Fibroblast of the aortic adventitia (primary cell): ENCODE data around the gene CT55. TPM values are rescaled to one million over a fixed set of nuclear protein-coding genes. Genes with fewer than 3 reads are reported as not detected.
"Not testable (repeated sequence)": the region's sequence is repeated elsewhere in the genome, so short reads cannot be mapped to it uniquely, and the experiment has no call there.

Experiments used
- DNase-seq: peaks from one replicate; pipeline ENCODE4 v3.0.0-alpha.2; 2010; ENCODE audit warnings: low read depth
- H3K4me3 ChIP-seq: 2 replicates; pipeline ENCODE4 v1.5.1; 2011; ENCODE audit warnings: low read depth, mild to moderate bottlenecking, control low read depth, low read length, moderate library complexity
- CTCF ChIP-seq: IDR thresholded peaks from 2 replicates; pipeline ENCODE4 v1.5.1; 2011; ENCODE audit warnings: mild to moderate bottlenecking, low read length, control low read depth, inconsistent platforms; ENCODE audit not compliant: insufficient read depth
- total RNA-seq: library from RNA; depleted of rRNA; stranded (reverse); fragments of >200 nt; gene quantifications from 2 replicates; pipeline ENCODE4 v1.2.3, GENCODE V29; 2012; ENCODE audit warnings: low replicate concordance

The CT55 gene, protein sequence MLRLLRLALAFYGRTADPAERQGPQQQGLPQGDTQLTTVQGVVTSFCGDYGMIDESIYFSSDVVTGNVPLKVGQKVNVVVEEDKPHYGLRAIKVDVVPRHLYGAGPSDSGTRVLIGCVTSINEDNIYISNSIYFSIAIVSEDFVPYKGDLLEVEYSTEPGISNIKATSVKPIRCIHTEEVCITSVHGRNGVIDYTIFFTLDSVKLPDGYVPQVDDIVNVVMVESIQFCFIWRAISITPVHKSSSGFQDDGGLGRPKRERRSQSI
- not detected in 2 replicates for total RNA-seq

GRCh38 chrX:135170877-135171519 lies at the start of gene CT55:
TSS of gene CT55 (minus strand) at chrX:135171398. CDS start at chrX:135171171, 227 bp downstream.
- H3K4me3 ChIP-seq, result no peak within 1 kb of the TSS
- no peak for TF ChIP-seq CTCF
- DNase-seq, result no peak

GRCh38 chrX:135213200-135213844 lies 42.1 kb upstream of the CT55 start:
- no peak for TF ChIP-seq CTCF
- no peak for DNase-seq
- H3K4me3 ChIP-seq, result no peak overlapping the region

GRCh38 chrX:135206427-135206826 lies 35.2 kb upstream of the CT55 start:
- TF ChIP-seq CTCF, result peak; percentile 30
- DNase-seq, H3K4me3 ChIP-seq: not testable (repeated sequence)

- no peak overlapping the region for H3K4me3 ChIP-seq
- TF ChIP-seq CTCF, result no peak
- DNase-seq, result no peak
Observed at GRCh38 chrX:135200297-135200696, 29.1 kb upstream of the CT55 start.

- no peak for DNase-seq
- H3K4me3 ChIP-seq, result no peak overlapping the region
- TF ChIP-seq CTCF, result no peak
Observed at GRCh38 chrX:135194684-135195083, 23.5 kb upstream of the CT55 start.

DNA sequence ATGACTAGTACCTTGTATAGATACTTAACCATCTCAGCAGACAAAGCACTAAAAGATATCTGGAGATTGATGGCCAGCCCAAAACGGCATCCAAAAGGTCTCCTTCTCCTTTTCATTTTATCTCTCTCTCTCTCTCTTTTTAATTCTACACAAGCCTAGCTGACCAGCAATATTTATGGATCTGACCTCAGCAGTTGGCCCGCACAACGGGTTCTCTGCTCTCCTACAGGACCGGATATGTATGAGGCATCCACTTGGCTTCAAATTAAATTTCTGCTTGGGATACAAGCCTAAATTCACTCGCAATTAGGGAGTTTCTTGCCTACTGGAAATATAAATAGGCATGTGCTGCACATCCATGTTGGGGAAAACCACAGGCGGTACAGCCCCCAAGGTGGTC lies 22.5 kb upstream of the CT55 start:
- no peak overlapping the region for H3K4me3 ChIP-seq
- TF ChIP-seq CTCF, result no peak
- DNase-seq, result no peak
